ELR (cell line): Measurements from ENCODE around the gene ADAR.

Source experiments
- DNase-seq: peaks from one replicate; pipeline ENCODE4 v3.0.0-alpha.2; 2015; ENCODE audit warnings: low read depth

The ADAR gene

DNA sequence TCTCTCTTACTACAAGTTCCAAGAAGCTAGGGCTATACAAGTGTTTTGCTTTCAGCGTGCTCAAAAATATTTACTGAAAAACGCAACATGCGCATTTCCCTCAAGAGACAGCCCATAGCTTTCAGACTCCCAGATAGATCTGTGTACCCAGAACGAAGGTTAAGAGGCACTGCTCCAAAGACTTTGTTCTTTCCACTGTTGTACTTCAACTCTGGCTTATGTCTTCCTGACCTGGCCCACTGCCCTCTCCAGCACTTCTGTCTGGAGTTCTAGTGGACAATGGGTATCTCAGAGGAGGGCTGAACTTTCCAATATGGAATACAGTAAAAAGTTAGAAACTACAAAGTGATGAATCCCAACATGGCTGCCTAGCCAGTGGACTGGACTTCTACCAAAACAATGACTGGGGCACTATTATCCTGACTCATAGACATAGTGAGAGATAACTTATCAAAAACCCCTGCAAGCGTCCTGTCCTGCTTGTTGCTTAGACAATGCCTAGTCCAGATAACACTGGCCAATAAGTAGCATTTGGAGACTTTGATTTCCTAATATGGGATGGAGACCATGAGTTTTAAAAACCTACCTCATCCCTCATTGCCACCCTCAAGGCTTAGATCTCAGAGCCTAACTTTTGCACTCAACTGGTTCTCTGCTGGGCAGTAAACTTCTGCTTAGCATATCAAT is 8.8 kb upstream of the ADAR start:
- no peak for DNase-seq

DNA sequence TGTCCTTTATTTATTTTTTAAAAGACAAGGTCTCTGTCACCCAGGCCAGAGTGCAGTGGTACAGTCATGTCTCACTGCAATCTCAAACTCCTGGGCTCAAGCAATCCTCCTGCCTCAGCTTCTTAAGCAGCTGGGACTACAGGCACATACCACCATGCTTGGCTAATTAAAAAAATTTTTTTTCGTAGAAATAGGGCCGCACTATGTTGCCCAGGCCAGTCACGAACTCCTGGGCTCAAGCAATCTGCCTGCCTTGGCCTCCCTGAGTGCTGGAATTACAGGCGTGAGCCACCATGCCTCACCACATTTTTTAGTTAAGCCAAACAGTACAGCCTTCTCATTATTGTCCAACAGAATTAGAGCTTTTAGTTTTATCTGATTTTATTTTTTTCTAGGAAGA is 7.4 kb upstream of the ADAR start:
- DNase-seq, result no peak

GRCh38 chr1:154614901-154615300 is 6.9 kb upstream of the ADAR start:
- DNase-seq, result no peak

DNA sequence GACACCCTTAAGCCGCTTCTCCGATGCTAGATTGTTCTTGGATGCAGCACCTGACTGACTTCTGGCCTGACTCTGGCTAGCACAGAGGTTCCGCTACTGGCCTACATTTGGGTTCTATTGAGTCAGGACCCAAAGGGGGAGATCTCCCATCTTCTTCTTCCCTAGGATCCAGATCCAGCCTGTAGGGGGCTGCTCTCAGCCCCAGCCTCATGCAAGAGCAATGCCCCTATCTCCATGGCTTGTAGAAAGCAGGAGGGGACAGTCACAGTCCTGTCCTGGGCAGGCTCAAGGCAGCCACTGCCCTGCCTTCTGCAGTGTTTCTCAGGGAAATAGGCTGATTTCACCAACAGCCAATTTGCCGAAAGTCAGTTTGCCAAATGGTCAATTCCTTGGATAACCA is 6.3 kb upstream of the ADAR start:
- DNase-seq, result no peak

DNA sequence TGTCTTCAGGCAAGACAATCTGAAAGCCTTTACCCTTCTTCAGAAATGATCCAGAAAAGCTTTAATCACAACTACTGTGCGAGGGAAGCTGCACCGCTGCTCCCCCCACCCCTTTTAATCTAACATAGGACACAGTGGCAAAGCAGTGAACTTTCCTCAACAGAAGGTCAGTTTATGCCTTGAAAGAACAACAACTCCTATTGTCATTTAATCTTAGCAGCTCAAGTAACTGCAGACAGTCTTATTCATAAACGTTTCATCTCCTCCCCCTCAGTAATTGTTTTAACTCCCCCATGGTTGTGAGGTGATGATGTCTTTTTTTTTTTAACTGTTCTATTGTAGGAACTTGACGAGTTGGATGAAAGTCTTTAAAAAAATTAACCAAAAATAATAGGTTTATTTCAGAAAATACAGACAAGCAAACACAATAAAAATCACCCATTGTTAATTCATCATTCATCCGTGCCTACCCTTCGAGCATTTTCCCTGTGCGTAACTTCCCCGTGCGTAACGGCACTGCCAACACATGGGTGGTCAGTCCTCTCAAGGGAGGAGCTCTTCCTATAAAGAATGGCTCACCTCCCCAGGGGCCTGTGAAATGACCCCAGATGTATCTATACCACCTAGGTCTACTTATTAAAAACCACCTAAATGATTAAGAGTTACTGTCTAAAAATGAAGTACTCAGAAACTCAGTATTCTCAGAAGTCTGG is 3.3 kb upstream of the ADAR start:
- DNase-seq, result no peak

DNA sequence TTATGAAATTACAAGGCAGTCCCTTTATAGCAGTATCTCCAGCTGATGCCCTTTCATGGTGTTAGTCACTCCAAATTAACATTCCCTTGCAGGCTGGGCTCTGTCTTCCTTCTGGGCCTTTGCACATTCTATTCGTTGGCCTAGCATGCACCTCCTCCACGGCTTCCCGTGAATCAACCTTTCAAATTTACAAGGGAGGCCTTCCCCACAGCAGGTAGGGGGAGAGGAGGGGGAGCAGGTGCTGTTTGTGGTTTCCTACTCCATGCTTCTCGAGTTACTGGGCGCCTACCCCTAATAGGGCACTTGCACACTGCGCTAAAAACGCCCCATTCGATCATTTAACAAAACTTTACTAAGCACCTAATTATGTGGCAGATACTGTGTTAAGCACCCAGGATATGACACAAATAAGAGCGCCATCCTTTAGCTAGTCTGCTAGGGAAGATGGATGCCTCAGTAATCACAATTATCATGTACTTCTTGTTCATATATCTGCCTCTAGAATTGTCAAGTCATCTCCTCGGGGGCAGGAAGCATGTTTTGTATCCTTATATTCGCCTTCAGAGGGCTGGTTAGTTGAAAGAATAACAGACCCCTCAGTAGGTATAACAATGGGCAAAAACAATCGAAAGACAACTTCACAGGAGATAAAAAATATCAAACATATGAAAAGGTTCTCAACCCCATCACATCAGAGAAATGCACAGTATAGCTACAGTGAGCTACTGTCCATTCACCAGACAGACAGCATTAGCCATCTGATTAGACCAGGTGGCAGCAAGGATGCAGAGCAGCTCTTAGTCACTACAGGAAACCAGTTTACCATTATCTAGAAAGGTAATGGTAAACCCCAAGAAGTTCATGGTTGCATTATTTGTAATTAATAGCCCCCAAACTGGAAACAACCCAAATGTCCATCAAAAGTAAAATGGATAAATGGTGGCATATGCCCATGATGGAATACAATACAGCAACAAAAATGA is 1.7 kb upstream of the ADAR start:
- peak; percentile 58 for DNase-seq

DNA sequence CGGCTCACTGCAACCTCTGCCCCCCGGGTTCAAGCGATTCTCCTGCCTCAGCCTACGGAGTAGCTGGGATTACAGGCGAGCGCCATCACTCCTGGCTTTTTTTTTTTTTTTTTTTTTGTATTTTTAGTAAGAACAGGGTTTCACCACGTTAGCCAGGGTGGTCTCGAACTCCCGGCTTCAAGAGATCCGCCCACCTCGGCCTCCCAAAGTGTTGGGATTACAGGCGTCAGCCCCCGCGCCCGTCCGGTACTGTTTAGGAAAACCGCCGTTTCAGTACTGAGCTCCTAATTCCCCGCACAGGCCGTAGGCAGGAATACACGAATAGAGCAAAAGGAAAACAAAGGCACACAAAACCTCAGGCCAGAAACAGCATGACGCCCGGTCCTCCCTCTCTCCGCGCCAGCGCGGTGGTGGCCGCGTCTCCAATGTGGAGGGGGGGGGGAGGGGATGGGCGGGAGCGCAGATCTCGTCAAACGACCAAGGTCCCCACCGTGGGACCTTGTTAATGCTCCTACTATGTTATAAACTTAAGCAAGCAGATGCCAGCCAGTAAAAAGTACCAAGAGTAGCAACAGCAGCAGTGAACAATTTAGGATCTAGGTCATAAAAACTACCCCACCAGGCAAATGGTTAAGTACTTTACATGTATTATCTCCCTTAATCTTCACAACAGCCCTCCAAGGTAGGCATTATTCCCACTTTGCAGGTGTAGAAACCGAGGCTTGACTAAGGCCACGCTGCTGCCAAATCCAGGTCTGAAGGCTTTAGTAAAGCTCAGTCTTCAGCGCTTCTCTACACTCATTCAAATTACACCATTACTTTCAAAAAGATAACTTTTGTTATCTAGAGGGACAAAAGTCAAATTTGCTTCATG is 648 bp upstream of the ADAR start:
- peak; percentile 73 for DNase-seq

DNA sequence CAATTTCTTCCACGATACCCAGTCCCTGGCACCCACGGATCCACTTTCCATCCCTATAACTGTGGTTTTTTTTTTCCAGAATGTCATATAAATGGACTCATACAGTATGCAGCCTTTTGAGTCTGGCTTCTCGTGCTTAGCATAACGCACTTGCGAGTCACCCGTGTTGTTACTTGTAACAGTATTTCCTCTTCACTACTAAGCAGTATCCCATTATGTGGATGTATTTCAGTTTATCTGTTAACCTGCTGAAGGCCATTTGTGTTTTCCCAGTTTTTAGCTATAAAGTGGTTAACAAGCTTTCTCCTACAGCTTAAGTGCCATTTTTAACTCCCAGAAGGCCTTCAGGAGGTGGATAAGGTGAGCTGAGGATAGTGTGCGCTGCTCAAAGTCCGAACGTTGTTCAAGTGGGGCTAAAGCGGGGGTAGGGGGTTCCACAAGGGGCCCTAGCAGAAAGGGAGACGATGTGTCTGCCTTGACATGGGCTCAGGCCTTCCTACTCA is 829 bp downstream of the ADAR start:
- DNase-seq, result peak; percentile 76

GRCh38 chr1:154605534-154605933 is 2.5 kb downstream of the ADAR start:
- no peak for DNase-seq

GRCh38 chr1:154603317-154603716 is 4.7 kb downstream of the ADAR start:
- DNase-seq, result no peak

DNA sequence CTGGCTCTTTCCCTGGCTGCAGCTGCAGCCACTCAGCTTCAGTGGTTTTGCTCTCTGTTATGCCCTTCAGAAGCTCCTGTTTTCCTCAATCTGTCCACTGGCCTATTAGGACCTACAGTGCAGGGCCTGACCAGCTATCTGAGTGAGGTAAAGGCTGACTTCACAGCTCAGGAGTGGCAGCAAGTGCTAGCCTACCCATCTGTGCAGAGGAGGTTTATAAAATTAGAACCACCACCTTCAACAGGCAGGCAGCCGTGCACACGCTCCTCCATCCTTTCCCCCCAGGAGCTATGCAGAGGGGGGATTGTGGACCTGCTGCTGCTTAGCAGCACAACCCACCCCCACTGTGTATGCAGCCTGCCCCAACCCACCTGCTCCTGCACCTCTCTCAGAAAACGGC is 8.3 kb downstream of the ADAR start:
- no peak for DNase-seq

- DNase-seq, result no peak
Measured at GRCh38 chr1:154598871-154599635, 8.9 kb downstream of the ADAR start.

GRCh38 chr1:154595621-154596020 is 12.4 kb downstream of the ADAR start:
- DNase-seq, result peak; percentile 81

GRCh38 chr1:154594811-154595210 is 13.2 kb downstream of the ADAR start:
- no peak for DNase-seq

GRCh38 chr1:154593390-154593789 is 14.6 kb downstream of the ADAR start:
- DNase-seq, result no peak

GRCh38 chr1:154591206-154591605 is 16.8 kb downstream of the ADAR start:
- no peak for DNase-seq

GRCh38 chr1:154590756-154591155 is 17.2 kb downstream of the ADAR start:
- DNase-seq, result no peak

DNA sequence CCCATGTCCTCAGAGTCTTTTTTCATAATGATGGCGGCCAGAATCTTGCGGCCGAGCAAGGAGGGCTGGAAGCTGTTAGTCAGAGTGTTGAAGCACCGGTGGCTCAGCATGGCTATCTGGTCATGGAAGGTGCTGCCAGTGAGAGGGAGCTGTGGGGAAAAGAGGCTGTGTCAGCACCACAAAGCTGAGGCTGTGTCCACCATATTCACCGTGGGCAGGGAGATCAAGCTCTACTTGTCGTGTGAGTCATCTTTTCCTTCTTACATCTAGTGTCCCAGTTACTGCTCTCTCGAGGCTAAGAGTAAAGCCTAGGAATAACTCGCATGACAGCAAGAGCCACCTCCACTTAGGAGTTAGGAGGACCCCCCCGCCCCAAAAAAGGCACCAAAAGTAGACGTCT is 18.2 kb downstream of the ADAR start:
- peak; percentile 19 for DNase-seq

GRCh38 chr1:154586641-154587040 is 21.3 kb downstream of the ADAR start:
- DNase-seq, result no peak

DNA sequence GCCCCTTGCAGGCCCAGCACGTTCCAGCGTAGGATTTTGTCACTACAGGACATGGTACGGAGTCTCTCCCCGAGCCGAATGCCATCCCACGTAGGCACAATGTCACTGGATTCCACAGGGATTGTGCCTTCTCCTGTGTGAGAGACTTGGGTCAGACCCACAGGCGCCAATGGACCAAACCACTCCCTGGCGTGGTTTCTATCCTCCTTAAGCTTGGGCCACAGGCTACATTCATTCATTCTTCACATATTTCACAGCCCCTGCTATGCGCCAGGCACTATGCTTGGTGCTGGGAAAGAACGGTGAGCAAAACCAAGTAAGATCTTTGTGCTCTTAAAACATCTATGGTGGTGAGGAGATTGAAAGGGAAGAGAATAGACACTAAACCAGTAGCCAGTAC is 21.8 kb downstream of the ADAR start:
- no peak for DNase-seq
